ENCODE measurements around the gene PXMP4.
A peak's percentile ranks its signal among the peaks of the same experiment; 100 is the strongest.
"Not testable (repeated sequence)": the region's sequence is repeated elsewhere in the genome, so short reads cannot be mapped to it uniquely, and the experiment has no call there.

PXMP4 gene

GRCh38 chr20:33701629-33702450 lies 18.3 kb downstream of the PXMP4 start:
- no peak for DNase-seq

GRCh38 chr20:33700696-33701441 lies 19.2 kb downstream of the PXMP4 start:
- not testable (repeated sequence) for DNase-seq

- not testable (repeated sequence) for DNase-seq
Observed at GRCh38 chr20:33698966-33699365, 21.1 kb downstream of the PXMP4 start.

- DNase-seq, result no peak
Observed at GRCh38 chr20:33697129-33697528, 23.0 kb downstream of the PXMP4 start.

- DNase-seq, result no peak
Observed at GRCh38 chr20:33696448-33696847, 23.7 kb downstream of the PXMP4 start.

- no peak for DNase-seq
Observed at GRCh38 chr20:33694639-33695012, 25.5 kb downstream of the PXMP4 start.

- DNase-seq, result no peak
Observed at GRCh38 chr20:33693741-33694638, 26.1 kb downstream of the PXMP4 start.

GRCh38 chr20:33693289-33693688 lies 26.8 kb downstream of the PXMP4 start:
- DNase-seq, result no peak

GRCh38 chr20:33689973-33690372 lies 30.1 kb downstream of the PXMP4 start:
- peak; percentile 52 for DNase-seq

GRCh38 chr20:33689493-33689892 lies 30.6 kb downstream of the PXMP4 start:
- no peak for DNase-seq

- DNase-seq, result no peak
Observed at GRCh38 chr20:33688938-33689424, 31.1 kb downstream of the PXMP4 start.

GRCh38 chr20:33687993-33688937 lies 31.8 kb downstream of the PXMP4 start:
- DNase-seq, result no peak

- DNase-seq, result no peak
Observed at GRCh38 chr20:33687370-33687915, 32.7 kb downstream of the PXMP4 start.

- DNase-seq, result no peak
Observed at GRCh38 chr20:33686984-33687366, 33.1 kb downstream of the PXMP4 start.

- peak; percentile 95 for DNase-seq
Observed at GRCh38 chr20:33686100-33686983, 33.8 kb downstream of the PXMP4 start, which contains the start of gene E2F1. Gene E2F1 (minus strand): TSS chr20:33686385. CDS start chr20:33686264, 121 bp downstream.

- peak; percentile 38 for DNase-seq
Observed at GRCh38 chr20:33685328-33686099, 34.6 kb downstream of the PXMP4 start.

- DNase-seq, result no peak
Observed at GRCh38 chr20:33684533-33685327, 35.4 kb downstream of the PXMP4 start.

- DNase-seq, result no peak
Observed at GRCh38 chr20:33681728-33682353, 38.3 kb downstream of the PXMP4 start.

All from CD4-positive, alpha-beta T cell treated with Interleukin-10 for 1 hour (primary cell).